RWPE1 (cell line): ENCODE data around the gene SMARCD1.
"Not testable (repeated sequence)": the region's sequence is repeated elsewhere in the genome, so short reads cannot be mapped to it uniquely, and the experiment has no call there.

Experiments used
- CTCF ChIA-PET: fragments of 350-600 bp; sonication (Branson Sonifier 250); formaldehyde crosslinking; extraction: SDS; loops from one replicate; lab custom pipeline; 2021; lab: Yijun Ruan, JAX
- POLR2A ChIA-PET: fragments of 400-600 bp; formaldehyde crosslinking; extraction: SDS; loops from one replicate; lab custom pipeline; 2020; ENCODE audit warnings: antibody characterized with exemption; ENCODE audit not compliant: low non-redundant PET; lab: Yijun Ruan, JAX
- DNase-seq: peaks from one replicate; pipeline ENCODE4 v3.0.0; 2012; ENCODE audit warnings: low spot score
- H3K27ac ChIP-seq: fragments of 450-650 bp; 2 replicates; pipeline ENCODE4 v1.5.1; 2017
- CTCF ChIP-seq: fragments of 450-650 bp; conservative IDR thresholded peaks from 2 replicates; pipeline ENCODE4 v1.5.1; 2017; ENCODE audit warnings: low read depth, mild to moderate bottlenecking

The SMARCD1 gene

DNA sequence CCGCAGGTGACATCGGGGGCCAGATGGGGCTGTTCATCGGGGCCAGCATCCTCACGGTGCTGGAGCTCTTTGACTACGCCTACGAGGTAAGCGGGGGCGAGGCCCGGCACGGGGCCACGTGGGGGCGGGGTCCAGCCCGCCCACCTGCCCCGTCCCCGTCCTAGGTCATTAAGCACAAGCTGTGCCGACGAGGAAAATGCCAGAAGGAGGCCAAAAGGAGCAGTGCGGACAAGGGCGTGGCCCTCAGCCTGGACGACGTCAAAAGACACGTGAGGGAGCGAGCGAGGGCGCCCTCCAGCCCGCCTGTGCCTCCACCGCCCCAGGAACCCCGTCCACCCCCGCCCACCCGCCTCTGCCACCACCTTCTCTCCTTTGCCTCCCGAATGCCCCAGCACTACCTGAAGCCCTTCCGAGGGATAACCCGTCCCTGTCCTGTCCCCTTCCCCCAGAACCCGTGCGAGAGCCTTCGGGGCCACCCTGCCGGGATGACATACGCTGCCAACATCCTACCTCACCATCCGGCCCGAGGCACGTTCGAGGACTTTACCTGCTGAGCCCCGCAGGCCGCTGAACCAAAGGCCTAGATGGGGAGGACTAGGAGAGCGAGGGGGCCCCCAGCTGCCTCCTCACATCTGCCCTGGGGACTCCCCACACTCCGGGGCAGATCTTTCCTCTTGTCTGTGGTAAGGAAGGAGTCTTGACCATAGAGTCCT lies 3.9 kb upstream of the SMARCD1 start:
- ChIA-PET CTCF (interaction anchor here (4.0 kb wide), 1 partner anchor 11 kb away, joined by 24 read pairs; no protein-coding TSS in a partner anchor), POLR2A (no interaction called here)
- TF ChIP-seq CTCF = no peak
- no peak overlapping the region for H3K27ac ChIP-seq
- DNase-seq = no peak

DNA sequence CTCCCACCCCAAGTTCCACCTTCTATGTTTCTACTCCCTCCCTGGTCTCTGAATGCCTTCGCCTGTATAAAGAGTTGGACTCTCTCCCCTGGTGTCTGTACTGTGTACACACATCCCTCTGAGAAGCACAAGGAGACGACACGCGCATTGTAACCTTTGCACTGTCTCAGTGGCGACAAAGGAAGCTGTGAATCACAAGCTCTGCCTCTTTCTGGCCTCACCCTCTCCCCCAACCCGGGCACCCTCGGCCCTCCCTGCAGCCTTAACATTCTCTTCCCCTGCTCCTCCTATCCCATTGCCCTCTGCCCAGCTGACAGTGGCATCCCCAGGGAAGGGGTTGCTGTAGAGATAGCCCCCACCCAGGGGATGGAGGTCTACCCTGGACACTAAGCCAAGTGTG lies 2.5 kb upstream of the SMARCD1 start:
- peak overlapping the region; percentile 44 for H3K27ac ChIP-seq
- DNase-seq = no peak
- ChIA-PET CTCF (interaction anchor here (4.0 kb wide), 1 partner anchor 12 kb away, joined by 24 read pairs; no protein-coding TSS in a partner anchor), POLR2A (no interaction called here)
- TF ChIP-seq CTCF = no peak

- no peak for DNase-seq
- CTCF ChIA-PET = interaction anchor here (0.5 to 4.0 kb wide), 3 partner anchors 9 to 29 kb away, joined by 3 to 24 read pairs (median 4); no protein-coding TSS in a partner anchor
- peak overlapping the region; percentile 44 for H3K27ac ChIP-seq
Observed at GRCh38 chr12:50083301-50083700, 1.8 kb upstream of the SMARCD1 start.

DNA sequence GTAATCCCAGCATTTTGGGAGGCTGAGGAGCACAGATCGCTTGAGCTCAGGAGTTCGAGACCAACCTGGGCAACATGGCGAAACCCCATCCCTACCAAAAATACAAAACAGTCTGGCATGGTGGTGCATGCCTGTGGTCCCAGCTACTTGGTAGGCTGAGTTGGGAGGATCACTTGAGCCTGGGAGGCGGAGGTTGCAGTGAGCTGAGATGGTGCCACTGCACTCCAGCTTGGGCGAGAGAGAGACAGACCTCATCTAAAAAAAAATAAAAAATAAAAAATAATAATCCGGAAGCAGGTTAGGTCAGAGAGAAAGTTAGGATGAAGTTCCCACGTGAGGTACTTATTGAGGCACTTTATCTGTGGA lies 750 bp upstream of the SMARCD1 start:
- H3K27ac ChIP-seq = peak overlapping the region; percentile 97
- DNase-seq = not testable (repeated sequence)
- ChIA-PET CTCF (interaction anchor here (0.6 to 4.0 kb wide), 11 partner anchors 8 to 557 kb away, joined by 3 to 24 read pairs (median 4); partner anchors contain the start of genes COX14 and PRPF40B), POLR2A (interaction anchor here (0.6 to 1.0 kb wide), 4 partner anchors 27 to 137 kb away, joined by 3 to 5 read pairs (median 3); partner anchors contain the start of genes CERS5 and COX14)

More at GRCh38 chr12:50083301-50083700, 1.8 kb upstream of the SMARCD1 start:
- POLR2A ChIA-PET = no interaction called here
- no peak for TF ChIP-seq CTCF

GRCh38 chr12:50085615-50086072 lies 502 bp downstream of the SMARCD1 start:
- no peak for TF ChIP-seq CTCF
- ChIA-PET POLR2A (interaction anchor here (0.6 to 1.0 kb wide), 4 partner anchors 26 to 309 kb away, joined by 3 to 5 read pairs (median 3); partner anchors contain the start of gene COX14), CTCF (interaction anchor here (0.6 to 1.1 kb wide), 8 partner anchors 9 to 1745 kb away, joined by 3 to 7 read pairs (median 3); partner anchors contain the start of gene COX14)
- DNase-seq = no peak
- peak overlapping the region; percentile 97 for H3K27ac ChIP-seq

DNA sequence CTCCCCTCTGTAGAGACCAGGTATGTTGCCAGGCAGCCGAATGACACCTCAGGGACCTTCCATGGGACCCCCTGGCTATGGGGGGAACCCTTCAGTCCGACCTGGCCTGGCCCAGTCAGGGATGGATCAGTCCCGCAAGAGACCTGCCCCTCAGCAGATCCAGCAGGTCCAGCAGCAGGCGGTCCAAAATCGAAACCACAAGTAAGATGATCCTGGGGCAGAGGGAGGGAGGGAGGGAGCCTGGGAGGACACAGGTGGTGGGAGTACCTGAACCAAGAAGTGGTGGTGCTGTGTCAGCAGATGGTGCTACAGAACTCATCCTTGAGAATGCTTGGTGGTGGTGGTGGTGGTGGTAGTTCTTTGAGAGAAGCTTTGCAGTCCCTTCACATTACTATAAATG lies 1.0 kb downstream of the SMARCD1 start:
- ChIA-PET CTCF (interaction anchor here (0.6 to 0.7 kb wide), 2 partner anchors 16 to 169 kb away, joined by 3 read pairs; no protein-coding TSS in a partner anchor), POLR2A (interaction anchor here (0.9 kb wide), 1 partner anchor 309 kb away, joined by 3 read pairs; no protein-coding TSS in a partner anchor)
- peak overlapping the region; percentile 97 for H3K27ac ChIP-seq
- DNase-seq = no peak
- TF ChIP-seq CTCF = no peak
